Erythroblast (primary cell): Measurements from ENCODE around the gene OR2A5.

ENCODE experiments used
- GATA1 ChIP-seq: IDR thresholded peaks from 2 replicates; pipeline ENCODE4 v1.6.1; 2011; ENCODE audit warnings: low read depth, mild to moderate bottlenecking, control low read depth, low read length, moderate library complexity
- POLR2A ChIP-seq: IDR thresholded peaks from 2 replicates; pipeline ENCODE4 v1.6.1; 2011; ENCODE audit warnings: mild to moderate bottlenecking, low read length

DNA sequence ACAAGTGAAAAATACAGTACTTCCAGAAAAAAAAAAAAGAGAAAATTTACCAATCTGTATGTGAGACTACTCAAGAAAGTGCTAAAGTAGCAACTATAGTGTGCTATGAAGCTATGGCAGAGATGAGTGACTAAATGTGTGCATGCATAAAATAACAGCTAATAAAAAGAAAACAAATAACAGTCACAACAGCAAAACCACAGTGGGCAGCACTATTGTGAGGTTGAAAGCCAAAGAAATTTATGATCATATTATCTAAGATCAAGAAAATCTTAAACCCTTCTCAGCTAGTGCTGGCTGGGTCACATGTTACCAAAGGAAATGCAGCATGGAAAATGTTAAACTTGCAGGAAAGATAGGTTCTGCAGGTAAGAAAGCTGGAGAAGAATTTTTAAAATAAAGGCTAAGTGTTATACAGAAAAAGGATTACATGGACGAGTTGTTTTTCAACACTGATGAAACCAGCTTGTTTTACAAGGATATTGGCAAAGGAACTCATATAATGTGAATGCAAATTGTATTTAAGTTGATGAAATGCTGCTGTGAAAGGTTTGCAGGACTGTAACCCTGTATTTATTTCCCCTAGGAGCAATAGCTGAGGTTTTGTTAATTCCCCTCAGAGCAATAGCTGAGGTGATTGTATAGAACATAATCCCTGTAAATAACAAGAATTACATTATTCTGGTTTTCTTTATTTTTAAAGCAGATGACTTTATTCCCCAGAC lies 15.6 kb upstream of the OR2A5 start:
- no peak for TF ChIP-seq POLR2A
- TF ChIP-seq GATA1 = no peak
